NCI-H446 (cell line): ENCODE measurements around the gene AGXT2.
"Not testable (repeated sequence)": the region's sequence is repeated elsewhere in the genome, so short reads cannot be mapped to it uniquely, and the experiment has no call there.

Experiments
- DNase-seq, 2 experiments: peaks; one replicate each; lab custom pipeline; 2025; lab: John Stamatoyannopoulos, UW

Gene AGXT2

GRCh38 chr5:35052838-35053237 lies 5.1 kb upstream of the AGXT2 start:
- no peak for DNase-seq

GRCh38 chr5:35050541-35051126 lies 2.9 kb upstream of the AGXT2 start:
- DNase-seq: no peak

- no peak for DNase-seq
These were observed 1.2 kb upstream of the AGXT2 start for GRCh38 chr5:35048910-35049309.

GRCh38 chr5:35046774-35047173 lies 975 bp downstream of the AGXT2 start:
- no peak for DNase-seq

DNA sequence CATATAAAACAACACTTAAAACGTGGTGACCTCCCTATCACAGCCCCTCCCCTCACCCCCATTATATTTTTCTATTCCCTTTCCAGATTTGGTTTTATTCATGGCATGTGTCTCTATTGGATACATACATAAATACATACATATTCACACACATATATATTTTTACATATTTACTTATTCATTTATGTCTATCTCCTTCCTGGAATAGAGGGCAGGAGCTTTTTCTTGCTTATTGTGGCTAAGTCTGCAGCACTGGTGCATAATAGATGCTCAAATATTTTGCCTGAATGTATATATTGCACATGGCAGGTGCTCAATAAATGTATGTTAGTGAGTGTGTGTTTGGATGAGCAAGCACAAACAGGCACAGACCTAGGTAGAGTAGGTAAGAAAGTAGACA lies 2.5 kb downstream of the AGXT2 start:
- DNase-seq: no peak

DNA sequence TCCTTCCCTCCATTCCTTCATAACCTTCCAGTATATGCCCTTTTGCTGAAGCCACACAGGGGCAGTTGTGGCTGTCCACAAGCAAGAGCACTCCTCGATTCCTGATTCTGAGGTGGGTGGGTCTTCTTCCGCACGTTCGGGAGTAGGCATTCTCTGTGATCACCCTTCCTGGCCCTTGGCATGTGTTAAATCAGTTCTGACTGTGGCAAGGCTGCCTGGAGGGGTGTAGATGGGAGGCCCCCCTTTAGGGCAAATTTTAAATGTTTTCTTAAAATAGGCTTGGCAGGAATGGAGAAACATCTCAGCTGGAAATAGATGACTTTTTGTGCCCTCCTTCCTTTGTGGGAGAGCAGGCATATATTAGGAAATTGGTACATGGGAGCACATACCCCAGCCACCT lies 3.1 kb downstream of the AGXT2 start:
- DNase-seq: no peak

- DNase-seq: no peak
These were observed 5.0 kb downstream of the AGXT2 start for GRCh38 chr5:35042781-35043180.

- no peak for DNase-seq
These were observed 6.5 kb downstream of the AGXT2 start for GRCh38 chr5:35041261-35041660.

DNA sequence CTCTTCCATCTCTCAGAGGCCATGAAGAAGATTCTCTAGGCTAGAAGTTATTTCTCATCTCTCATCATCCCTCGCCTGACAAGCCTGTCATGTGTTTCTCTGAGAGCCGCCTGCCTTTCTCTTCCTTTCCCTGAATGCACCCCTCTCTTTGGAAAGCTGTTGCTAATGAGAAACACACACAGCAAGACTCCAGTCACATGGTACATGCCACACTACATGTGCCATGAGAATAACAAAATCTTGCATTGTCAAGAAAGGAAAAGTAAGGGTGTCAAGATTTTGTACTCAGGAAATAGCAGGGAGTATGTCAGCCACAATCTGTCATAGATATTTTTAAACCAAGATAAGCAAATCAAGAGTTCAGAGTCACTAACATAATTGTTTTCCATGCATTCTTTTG lies 8.9 kb downstream of the AGXT2 start:
- no peak for DNase-seq

- DNase-seq: no peak
These were observed 11.2 kb downstream of the AGXT2 start for GRCh38 chr5:35036536-35036935.

DNA sequence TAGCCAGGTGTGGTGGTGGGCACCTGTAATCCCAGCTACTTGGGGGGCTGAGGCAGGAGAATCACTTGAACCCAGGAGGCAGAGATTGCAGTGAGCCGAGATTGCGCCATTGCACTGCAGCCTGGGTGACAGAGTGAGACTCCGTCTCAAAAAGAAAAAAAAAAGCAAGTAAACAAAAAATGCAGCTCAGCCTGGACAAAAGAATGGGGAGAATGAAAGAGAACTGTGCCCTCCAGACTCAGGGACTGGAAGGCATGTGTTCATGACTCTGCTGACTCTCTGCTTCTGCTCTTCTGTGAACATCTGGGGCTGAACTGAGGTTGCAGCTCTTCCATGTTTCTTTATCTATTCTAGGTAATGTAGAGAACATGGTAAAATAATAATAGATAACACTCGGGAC lies 11.8 kb downstream of the AGXT2 start:
- DNase-seq: not testable (repeated sequence)

DNA sequence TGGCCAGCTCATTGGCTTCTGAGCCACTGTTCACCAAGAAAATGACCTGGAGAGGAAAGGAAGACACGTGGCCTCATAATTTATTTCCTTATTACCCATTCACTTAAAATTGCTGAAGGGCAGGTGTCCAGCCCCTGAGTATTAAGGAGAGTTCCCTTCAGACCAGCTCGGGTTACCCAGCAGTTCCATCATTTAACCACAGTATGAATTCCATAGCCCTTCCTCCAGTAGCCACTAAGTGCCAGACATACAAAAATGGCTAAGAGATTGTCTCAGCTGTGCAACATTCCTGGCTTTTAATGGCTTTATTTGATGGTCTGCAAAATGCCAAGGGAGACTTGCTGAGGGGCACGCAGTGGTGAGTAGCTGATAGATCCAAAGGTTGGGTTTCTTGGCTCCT lies 12.5 kb downstream of the AGXT2 start:
- no peak for DNase-seq

DNA sequence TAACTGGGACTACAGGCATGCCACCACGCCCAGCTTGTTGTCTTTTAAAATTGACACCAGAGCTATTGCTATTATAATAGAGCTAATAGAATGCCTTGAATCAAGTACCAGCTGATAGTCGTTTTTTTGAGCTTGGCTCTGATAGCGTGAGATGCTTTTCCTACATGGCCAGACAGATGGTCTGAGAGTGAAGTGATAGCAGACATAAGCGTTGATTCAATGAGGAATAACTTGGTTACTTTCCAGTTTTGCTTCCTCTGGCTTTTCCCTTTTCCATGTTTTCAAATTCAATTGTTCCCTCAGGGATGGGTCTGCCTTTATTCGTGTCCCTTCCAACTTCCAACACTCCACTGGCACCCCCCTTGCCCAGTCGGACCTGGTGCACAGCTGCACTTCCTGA lies 15.4 kb downstream of the AGXT2 start:
- peak in 1 of 2 experiments; percentile 39 for DNase-seq

DNA sequence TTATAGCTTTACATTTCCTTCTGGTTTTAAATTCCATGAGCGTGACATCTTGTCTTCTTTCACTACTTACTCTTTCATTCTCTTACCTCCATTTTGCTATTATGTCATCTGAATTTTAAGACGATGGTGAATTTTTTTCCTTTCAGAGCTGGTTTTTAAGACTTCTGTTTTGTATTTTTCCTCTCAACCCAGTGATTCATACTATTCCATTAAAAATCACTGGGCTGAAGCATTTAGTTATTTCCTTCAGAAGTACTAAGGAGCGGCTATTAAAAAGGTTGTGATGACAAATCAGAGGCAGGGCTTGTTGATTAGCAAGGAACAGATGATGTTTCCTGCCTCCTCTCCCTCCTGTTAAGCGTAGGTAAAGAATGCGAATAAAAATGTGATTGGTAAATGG lies 16.5 kb downstream of the AGXT2 start:
- no peak for DNase-seq

- DNase-seq: peak in 1 of 2 experiments; percentile 12
These were observed 17.2 kb downstream of the AGXT2 start for GRCh38 chr5:35030426-35031100.

DNA sequence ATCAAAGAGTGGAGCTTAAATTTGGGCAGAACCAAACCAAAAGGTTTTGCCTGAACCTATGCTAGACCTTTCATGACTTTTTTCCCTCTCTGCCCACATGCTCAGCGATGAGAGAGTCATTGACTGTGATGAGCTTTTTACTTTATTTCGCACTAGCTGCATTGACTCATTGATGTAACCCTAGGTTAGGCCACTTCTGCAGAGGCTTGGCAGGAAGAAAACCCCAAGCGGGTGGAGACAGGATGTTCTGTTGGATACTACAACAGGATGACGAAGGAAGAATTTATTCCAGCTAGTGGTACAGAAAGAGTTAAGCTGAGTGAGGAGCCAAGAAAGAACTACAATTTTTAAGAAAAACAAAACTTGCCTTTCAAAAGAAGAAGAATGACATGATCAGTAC lies 18.4 kb downstream of the AGXT2 start:
- DNase-seq: no peak

- no peak for DNase-seq
These were observed 20.8 kb downstream of the AGXT2 start for GRCh38 chr5:35026941-35027340.

DNA sequence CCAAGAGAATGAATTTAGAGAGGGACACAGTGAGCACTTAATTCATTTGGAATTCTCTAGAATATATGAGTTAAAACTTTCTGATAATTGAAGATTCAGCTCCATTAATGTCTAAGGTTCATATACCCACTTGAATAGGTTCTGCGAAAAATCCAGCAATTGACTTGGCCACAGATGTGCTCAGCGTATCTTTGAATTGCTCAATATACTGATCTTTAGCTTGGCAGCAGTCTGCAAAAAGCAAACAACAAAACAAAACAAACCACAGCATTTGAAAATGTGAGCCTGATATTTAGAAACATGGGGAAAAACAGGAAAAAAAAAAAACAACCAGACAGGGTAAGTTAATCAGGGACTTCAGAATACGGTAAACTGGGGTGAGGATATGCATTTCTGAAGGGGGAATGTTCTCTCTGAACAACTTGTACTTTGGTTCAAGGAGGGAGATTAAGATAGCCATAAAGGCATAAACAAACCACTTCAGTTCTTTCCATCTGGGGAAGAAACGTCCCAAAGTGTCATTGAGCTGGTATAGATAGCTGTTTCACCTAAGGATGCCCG lies 21.4 kb downstream of the AGXT2 start:
- DNase-seq: no peak

DNA sequence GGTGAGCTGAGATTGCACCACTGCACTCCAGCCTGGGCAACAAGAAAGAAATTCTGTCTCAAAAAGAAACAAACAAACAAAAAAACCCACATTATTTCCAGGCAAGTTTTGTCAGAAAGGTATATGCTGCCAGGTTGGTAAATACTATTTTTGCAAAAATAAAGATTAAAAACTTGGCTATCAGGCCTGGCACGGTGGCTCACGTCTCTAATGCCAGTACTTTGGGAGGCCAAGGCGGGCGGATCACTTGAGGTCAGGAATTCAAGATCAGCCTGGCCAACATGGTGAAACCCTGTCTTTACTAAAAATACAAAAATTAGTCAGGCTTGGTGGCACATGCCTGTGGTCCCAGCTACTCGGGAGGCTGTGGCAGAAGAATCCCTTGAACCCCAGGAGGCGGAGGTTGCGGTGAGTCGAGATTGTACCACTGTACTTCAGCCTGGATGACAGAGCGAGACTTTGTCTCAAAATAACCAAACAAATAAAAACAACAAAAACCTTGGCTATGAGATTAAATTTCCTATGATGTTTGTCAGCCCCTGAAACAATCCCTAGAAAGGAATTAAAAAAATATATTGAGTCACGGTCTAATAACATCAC lies 22.7 kb downstream of the AGXT2 start:
- DNase-seq: no peak

DNA sequence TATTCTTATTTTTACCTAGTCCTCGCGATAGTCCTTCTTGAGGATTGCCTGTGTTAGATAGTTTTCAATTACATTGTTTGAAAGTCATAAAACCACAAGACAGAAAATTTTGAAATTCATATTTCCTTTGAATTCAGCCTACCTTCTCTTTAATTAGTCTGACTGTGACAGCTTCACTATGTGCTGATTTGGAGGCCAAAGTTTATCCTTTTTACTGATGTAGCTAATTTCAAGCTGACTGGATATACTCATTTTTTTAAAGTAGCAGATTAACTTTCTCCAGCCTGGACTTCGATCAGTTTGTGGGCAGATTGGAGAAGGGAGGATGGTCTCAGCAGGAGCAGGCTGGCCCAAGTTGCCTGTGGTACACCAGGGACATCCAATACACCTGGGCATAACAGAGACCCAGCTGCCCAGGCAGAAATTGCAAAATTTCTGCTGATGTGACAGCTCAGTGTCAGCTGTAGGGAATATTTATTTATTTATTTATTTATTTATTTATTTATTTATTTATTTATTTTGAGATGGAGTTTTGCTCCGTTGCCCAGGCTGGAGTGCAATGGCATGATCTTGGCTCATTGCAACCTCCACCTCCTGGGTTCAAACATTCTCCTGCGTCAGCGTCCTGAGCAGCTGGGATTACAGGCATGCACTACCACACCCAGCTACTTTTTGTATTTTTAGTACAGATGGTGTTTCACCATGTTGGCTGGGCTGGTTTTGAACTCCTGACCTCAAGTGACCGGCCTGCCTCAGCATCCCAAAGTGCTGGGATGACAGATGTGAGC lies 24.2 kb downstream of the AGXT2 start:
- no peak for DNase-seq

DNA sequence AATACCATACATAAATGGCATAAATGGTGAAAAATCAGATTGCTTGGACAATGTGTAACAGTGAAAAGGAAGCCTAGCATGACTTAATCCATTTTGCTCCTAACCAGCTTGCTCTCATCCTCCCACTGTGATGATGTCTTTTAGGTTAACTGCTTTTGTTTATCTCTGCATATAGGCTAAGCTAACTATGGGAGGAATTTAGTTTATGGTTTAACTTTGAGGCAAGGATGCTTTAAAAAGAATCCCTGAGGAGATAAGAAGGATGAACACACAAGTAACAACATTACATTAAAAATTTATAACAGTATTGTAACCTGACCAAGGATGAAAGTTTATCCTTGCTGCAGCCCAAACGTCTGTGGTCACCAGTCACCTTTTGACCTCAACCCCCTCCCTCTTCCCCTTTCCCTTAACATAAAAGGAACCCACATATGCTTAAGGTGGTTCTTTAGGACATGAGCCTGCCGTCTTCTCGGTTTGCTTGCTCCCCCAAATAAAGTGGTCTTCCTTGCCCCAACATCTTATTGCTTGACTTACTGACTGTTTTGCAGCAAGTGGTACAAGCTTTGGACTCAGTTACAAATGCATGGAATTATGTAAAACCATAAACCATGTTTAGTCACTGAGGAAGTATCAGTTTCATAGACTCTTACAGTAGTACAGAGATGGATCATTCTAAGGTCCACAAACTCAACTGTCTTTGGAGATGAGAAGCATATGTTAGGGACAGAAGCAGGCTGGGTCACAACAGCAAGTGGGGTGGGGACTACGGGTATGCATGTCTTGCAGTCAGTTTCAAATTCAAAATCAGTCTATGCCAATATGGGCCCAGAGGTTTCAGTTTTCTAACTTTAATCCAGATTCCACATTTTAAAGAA lies 31.3 kb downstream of the AGXT2 start:
- DNase-seq: no peak

DNA sequence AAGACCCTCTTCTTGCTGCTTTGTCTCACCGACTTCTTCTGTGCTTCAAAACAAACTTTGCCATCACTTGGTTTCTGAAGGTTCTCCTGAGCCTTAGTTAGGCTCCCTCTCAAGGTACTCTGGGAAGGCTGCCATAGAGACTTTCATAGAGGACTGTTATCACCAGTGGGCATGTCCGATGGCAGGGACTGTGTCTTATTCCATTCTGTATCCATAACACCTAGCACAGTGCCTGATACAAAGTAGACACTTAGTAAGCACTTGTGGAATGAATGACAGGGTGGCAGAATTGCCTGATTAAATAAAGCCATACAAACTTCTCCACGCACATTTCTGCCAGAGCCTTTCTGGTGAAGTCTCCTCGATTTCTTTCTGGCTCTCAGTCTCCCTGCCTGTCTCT lies 32.7 kb downstream of the AGXT2 start:
- no peak for DNase-seq
